Epithelial cell of esophagus (primary cell): Measurements from ENCODE around the gene FBXO27.
"Not testable (repeated sequence)": the region's sequence is repeated elsewhere in the genome, so short reads cannot be mapped to it uniquely, and the experiment has no call there.

Experiments
- DNase-seq: peaks from one replicate; pipeline ENCODE4 v3.0.0; 2010; ENCODE audit warnings: low read depth
- H3K4me3 ChIP-seq: 2 replicates; pipeline ENCODE4 v1.5.1; 2011; ENCODE audit warnings: mild to moderate bottlenecking, low read length, control low read depth
- CTCF ChIP-seq: IDR thresholded peaks from 2 replicates; pipeline ENCODE4 v1.5.1; 2011; ENCODE audit warnings: low read depth, mild to moderate bottlenecking, low read length, control low read depth, inconsistent platforms; ENCODE audit not compliant: insufficient read depth; ENCODE audit errors: missing control alignments

FBXO27 gene

GRCh38 chr19:38989066-38989605 is 43.2 kb downstream of the FBXO27 start:
- no peak overlapping the region for H3K4me3 ChIP-seq
- DNase-seq = no peak
- TF ChIP-seq CTCF = no peak

- DNase-seq = not testable (repeated sequence)
Observed at GRCh38 chr19:38988627-38989026, 43.7 kb downstream of the FBXO27 start.

GRCh38 chr19:38987745-38988144 is 44.6 kb downstream of the FBXO27 start:
- DNase-seq, H3K4me3 ChIP-seq: not testable (repeated sequence)

More at GRCh38 chr19:38988627-38989026, 43.7 kb downstream of the FBXO27 start:
- H3K4me3 ChIP-seq = not testable (repeated sequence)

GRCh38 chr19:38985262-38985661 is 47.1 kb downstream of the FBXO27 start:
- TF ChIP-seq CTCF = no peak
- no peak for DNase-seq
- H3K4me3 ChIP-seq = no peak overlapping the region

GRCh38 chr19:38980583-38981374 is 51.6 kb downstream of the FBXO27 start:
- H3K4me3 ChIP-seq = no peak overlapping the region
- DNase-seq = no peak
- TF ChIP-seq CTCF = no peak

GRCh38 chr19:38979812-38980211 is 52.5 kb downstream of the FBXO27 start:
- no peak for TF ChIP-seq CTCF
- no peak for DNase-seq
- H3K4me3 ChIP-seq = no peak overlapping the region

GRCh38 chr19:38978326-38978689 is 54.0 kb downstream of the FBXO27 start:
- H3K4me3 ChIP-seq = no peak overlapping the region
- TF ChIP-seq CTCF = no peak
- no peak for DNase-seq
